SK-N-SH (cell line): ENCODE data around the gene EDDM13. TPM values are rescaled to one million over a fixed set of nuclear protein-coding genes. Genes with fewer than 3 reads are reported as not detected.
A peak's percentile ranks its signal among the peaks of the same experiment; 100 is the strongest.

Source experiments
- CTCF ChIA-PET: fragments of 300-600, 350-600 bp; formaldehyde crosslinking; extraction: SDS; loops from one replicate; lab custom pipeline; 2021; lab: Yijun Ruan, JAX
- POLR2A ChIA-PET: fragments of 350-600 bp; sonication (Branson Sonifier 250); formaldehyde crosslinking; extraction: SDS; loops from one replicate; lab custom pipeline; 2020; ENCODE audit warnings: antibody characterized with exemption, inconsistent platforms; lab: Yijun Ruan, JAX
- DNase-seq: peaks from one replicate; pipeline ENCODE4 v3.0.0; 2012
- H2AFZ ChIP-seq: fragments of 200-600 bp; sonication (generic); 2 replicates; pipeline ENCODE4 v1.8.1; 2016; ENCODE audit warnings: antibody characterized with exemption, mild to moderate bottlenecking, low read depth
- H3F3A ChIP-seq: fragments of 200-600 bp; sonication (generic); replicated peaks from 2 replicates; pipeline ENCODE3; 2016; ENCODE audit warnings: antibody characterized with exemption, mild to moderate bottlenecking; ENCODE audit not compliant: insufficient read depth
- H3K27ac ChIP-seq, 2 experiments: fragments of 200-500 bp in 1 of 2; fragments of 200-600 bp in 1 of 2; sonication (Bioruptor generic) in 1 of 2; sonication (generic), shearing (Covaris generic) in 1 of 2; 2 replicates each; pipeline versions ENCODE4 v1.5.1 to v1.6.1; 2014 to 2016; ENCODE audit warnings: low read depth in 2 of 2, inconsistent platforms in 1 of 2, low read length in 1 of 2, mild to moderate bottlenecking in 1 of 2, mixed read lengths in 1 of 2
- H3K27me3 ChIP-seq: fragments of 200-600 bp; sonication (generic), shearing (Covaris generic); 2 replicates; pipeline ENCODE4 v1.6.1; 2016; ENCODE audit warnings: mixed run types; ENCODE audit not compliant: insufficient read depth
- H3K36me3 ChIP-seq, 2 experiments: fragments of 200-500 bp in 1 of 2; fragments of 200-600 bp in 1 of 2; sonication (Bioruptor generic) in 1 of 2; sonication (generic) in 1 of 2; replicated peaks in 1 of 2; 2 replicates each; pipeline versions ENCODE3 to v1.5.1; 2014 to 2016; ENCODE audit warnings: low read length in 1 of 2, mild to moderate bottlenecking in 1 of 2; ENCODE audit not compliant: insufficient read depth in 2 of 2, control insufficient read depth in 1 of 2
- H3K4me1 ChIP-seq, 2 experiments: fragments of 200-500 bp in 1 of 2; fragments of 200-600 bp in 1 of 2; sonication (Bioruptor generic) in 1 of 2; sonication (generic), shearing (Covaris generic) in 1 of 2; 2 replicates each; pipeline versions ENCODE4 v1.5.1 to v1.6.1; 2014 to 2016; ENCODE audit warnings: low read depth in 1 of 2, low read length in 1 of 2, mixed run types in 1 of 2; ENCODE audit not compliant: insufficient read depth in 2 of 2, control insufficient read depth in 1 of 2
- H3K4me2 ChIP-seq: fragments of 200-600 bp; sonication (generic), shearing (Covaris generic); 2 replicates; pipeline ENCODE4 v1.6.1; 2017; ENCODE audit warnings: mixed run types
- H3K4me3 ChIP-seq, 2 experiments: fragments of 200-500 bp in 1 of 2; fragments of 200-600 bp in 1 of 2; sonication (Bioruptor generic) in 1 of 2; sonication (generic), shearing (Covaris generic) in 1 of 2; 2 replicates each; pipeline versions ENCODE4 v1.5.1 to v1.8.1; 2014 to 2016; ENCODE audit warnings: low read depth in 2 of 2, inconsistent platforms in 1 of 2, low read length in 1 of 2, mild to moderate bottlenecking in 1 of 2, mixed read lengths in 1 of 2, moderate library complexity in 1 of 2
- H3K79me2 ChIP-seq: fragments of 200-600 bp; sonication (generic); 2 replicates; pipeline ENCODE4 v1.8.1; 2017; ENCODE audit warnings: mild to moderate bottlenecking; ENCODE audit not compliant: insufficient read depth
- H3K9ac ChIP-seq: fragments of 200-600 bp; sonication (generic); 2 replicates; pipeline ENCODE4 v1.6.1; 2017; ENCODE audit warnings: mixed run types
- H3K9me2 ChIP-seq: fragments of 200-600 bp; sonication (generic); 2 replicates; pipeline ENCODE4 v1.6.1; 2017; ENCODE audit warnings: mixed run types
- H3K9me3 ChIP-seq: fragments of 200-600 bp; sonication (generic); 2 replicates; pipeline ENCODE4 v1.6.1; 2017; ENCODE audit warnings: mixed run types, mild to moderate bottlenecking, moderate library complexity
- H4K20me1 ChIP-seq: fragments of 200-600 bp; sonication (generic); 2 replicates; pipeline ENCODE4 v1.6.1; 2017; ENCODE audit warnings: mild to moderate bottlenecking, mixed run types; ENCODE audit not compliant: insufficient read depth
- CHD2 ChIP-seq: fragments of 150-350 bp; IDR thresholded peaks from 2 replicates; pipeline ENCODE4 v1.6.1; 2018; ENCODE audit warnings: low read length; ENCODE audit not compliant: partially characterized antibody
- ELF1 ChIP-seq: IDR thresholded peaks from 2 replicates; pipeline ENCODE4 v1.4.0; 2012
- FOXJ3 ChIP-seq: sonication (generic); formaldehyde crosslinking; IDR thresholded peaks from 2 replicates; pipeline ENCODE4 v1.5.1; 2020; ENCODE audit warnings: mild to moderate bottlenecking, missing genetic modification reagents
- FOXM1 ChIP-seq: IDR thresholded peaks from 2 replicates; pipeline ENCODE4 v1.4.0; 2012; ENCODE audit warnings: low read depth, mild to moderate bottlenecking
- GABPA ChIP-seq: IDR thresholded peaks from 2 replicates; pipeline ENCODE4 v1.4.0; 2012; ENCODE audit warnings: low read depth, mild to moderate bottlenecking
- GATA2 ChIP-seq: sonication (generic); formaldehyde crosslinking; IDR thresholded peaks from 2 replicates; pipeline ENCODE4 v1.5.0; 2020; ENCODE audit warnings: mild to moderate bottlenecking, missing genetic modification reagents
- JUND ChIP-seq: IDR thresholded peaks from 2 replicates; pipeline ENCODE4 v1.4.0; 2012
- MAX ChIP-seq: IDR thresholded peaks from 2 replicates; pipeline ENCODE4 v1.4.0; 2012; ENCODE audit warnings: low read depth
- MEF2A ChIP-seq: IDR thresholded peaks from 2 replicates; pipeline ENCODE4 v1.4.0; 2012; ENCODE audit warnings: low read depth, borderline replicate concordance
- MXI1 ChIP-seq: IDR thresholded peaks from 2 replicates; pipeline ENCODE4 v1.6.1; 2012; ENCODE audit warnings: mild to moderate bottlenecking, low read depth, low read length, improper control_type of control experiment
- NRF1 ChIP-seq: IDR thresholded peaks from 2 replicates; pipeline ENCODE4 v1.6.1; 2012; ENCODE audit warnings: low read depth, mild to moderate bottlenecking, low read length
- POLR2AphosphoS5 ChIP-seq: IDR thresholded peaks from 2 replicates; pipeline ENCODE4 v1.6.1; 2012; ENCODE audit warnings: low read depth, low read length
- RCOR1 ChIP-seq: fragments of 150-350 bp; IDR thresholded peaks from 2 replicates; pipeline ENCODE4 v1.6.1; 2017; ENCODE audit warnings: antibody characterized with exemption, low read length
- REST ChIP-seq: IDR thresholded peaks from 2 replicates; pipeline ENCODE4 v1.6.1; 2012; ENCODE audit warnings: mild to moderate bottlenecking, low read depth, low read length, moderate library complexity
- RFX5 ChIP-seq: IDR thresholded peaks from 2 replicates; pipeline ENCODE4 v1.6.1; 2012; ENCODE audit warnings: mild to moderate bottlenecking, improper control_type of control experiment, low read length
- RXRA ChIP-seq: IDR thresholded peaks from 2 replicates; pipeline ENCODE4 v1.4.0; 2012; ENCODE audit warnings: low read depth, mild to moderate bottlenecking, borderline replicate concordance
- SIN3A ChIP-seq: IDR thresholded peaks from 2 replicates; pipeline ENCODE4 v1.6.1; 2012; ENCODE audit warnings: low read depth, mild to moderate bottlenecking, low read length, moderate library complexity, borderline replicate concordance
- SMC3 ChIP-seq: IDR thresholded peaks from 2 replicates; pipeline ENCODE4 v1.6.1; 2012; ENCODE audit warnings: low read depth, low read length, improper control_type of control experiment
- TAF1 ChIP-seq: IDR thresholded peaks from 2 replicates; pipeline ENCODE4 v1.6.1; 2012; ENCODE audit warnings: low read depth, mild to moderate bottlenecking, low read length, moderate library complexity, borderline replicate concordance
- TCF12 ChIP-seq: IDR thresholded peaks from 2 replicates; pipeline ENCODE4 v1.4.0; 2012
- TEAD4 ChIP-seq: IDR thresholded peaks from 2 replicates; pipeline ENCODE4 v1.4.0; 2012; ENCODE audit warnings: mild to moderate bottlenecking, borderline replicate concordance; ENCODE audit not compliant: insufficient read depth
- USF1 ChIP-seq: IDR thresholded peaks from 2 replicates; pipeline ENCODE4 v1.4.0; 2012; ENCODE audit warnings: low read depth, borderline replicate concordance
- YY1 ChIP-seq: IDR thresholded peaks from 2 replicates; pipeline ENCODE4 v1.4.0; 2012; ENCODE audit warnings: low read depth, mild to moderate bottlenecking
- polyA plus RNA-seq, 3 experiments: library from polyadenylated mRNA; depleted of rRNA; stranded (reverse); fragments of >200 nt; gene quantifications; 2 replicates each; pipeline ENCODE4 v1.2.3, GENCODE V29; 2012

EDDM13 gene
- polyA plus RNA-seq, 1 of the 3 experiments (the other 2 are of a cell fraction), result not detected

- TF ChIP-seq REST (no peak), GATA2 (no peak), RCOR1 (no peak), GABPA (no peak), SMC3 (no peak), ELF1 (no peak), JUND (no peak), MXI1 (no peak), FOXM1 (no peak)
Observed at GRCh38 chr19:56258272-56258671, 14.3 kb upstream of the EDDM13 start (continued).

- ChIA-PET POLR2A (interaction anchor here (0.6 to 0.7 kb wide), 3 partner anchors 15 to 111 kb away, joined by 3 to 4 read pairs (median 4); partner anchors contain the start of gene ZSCAN5A), CTCF (interaction anchor here (0.9 to 4.5 kb wide), 6 partner anchors 9 to 838 kb away, joined by 3 to 37 read pairs (median 6); no protein-coding TSS in a partner anchor)
- Histone ChIP-seq H3K4me2 (no peak overlapping the region), H3K9me2 (no peaks in the 10 kb centered on the region), H3K27ac (no peak overlapping the region), H3K36me3 (no peaks in the 10 kb centered on the region), H3K27me3 (no peaks in the 10 kb centered on the region), H3F3A (peaks cover 3% of the 10 kb centered on the region), H3K79me2 (no peaks in the 10 kb centered on the region), H3K9me3 (no peaks in the 10 kb centered on the region), H3K4me3 (no peak overlapping the region), H3K9ac (no peak overlapping the region), H2AFZ (no peak overlapping the region), H3K4me1 (peaks cover 0 to 3% of the 10 kb centered on the region in 2 experiments; a peak in 1 of 4 replicates), H4K20me1 (no peaks in the 10 kb centered on the region)
- peak; percentile 69 for DNase-seq
- TF ChIP-seq TEAD4 (no peak), FOXJ3 (CRISPR knock-in tag) (0 out of 2 replicates have a peak, but pooled peaks have one; percentile 34), RFX5 (no peak), TAF1 (no peak), USF1 (no peak), GATA2 (peak; percentile 55), POLR2AphosphoS5 (no peak), MEF2A (no peak), TCF12 (no peak), RCOR1 (no peak; the same call in 1 of the 2 replicates), GABPA (no peak), YY1 (no peak), NRF1 (no peak), REST (no peak), RXRA (no peak), MAX (no peak), CHD2 (peak; percentile 34), SIN3A (no peak), SMC3 (no peak)
Observed at GRCh38 chr19:56261145-56261544, 11.4 kb upstream of the EDDM13 start.
